ENCODE data around the gene UBXN11. TPM values are rescaled to one million over a fixed set of nuclear protein-coding genes. Genes with fewer than 3 reads are reported as not detected.

Gene UBXN11
- total and polyA plus RNA-seq, 2 of the 13 experiments (the other 11 are each of a cell fraction or from before 2014, with no cell fraction given) = 9.3 to 10.4 TPM

GRCh38 chr1:26275580-26276431 is 30.6 kb downstream of the UBXN11 start:
- peak overlapping the region; percentile 11 for H3K27ac ChIP-seq (ENCODE audit: extremely low read length, insufficient read depth, low read length)
- no peak overlapping the region for H3K9ac ChIP-seq (ENCODE audit: insufficient read depth, low read depth, low read length)
- ChIA-PET POLR2A (no interaction called here), CTCF (ENCODE audit: low intra/inter-chr PET ratio, low total read pairs) (interaction anchor here (1.3 to 2.4 kb wide), 5 partner anchors 46 to 141 kb away, joined by 3 to 18 read pairs (median 10); no protein-coding TSS in a partner anchor)
- in situ Hi-C loops (cut with HindIII; ENCODE audit: extremely low pct_ligation_motif_present, low pct_unique_long_range_greater_than_20kb) = no loop called here
- peak; percentile 86 for FAIRE-seq
- peak; percentile 29; the same call in 2 of the 3 replicates for ATAC-seq
- no peak overlapping the region for H2AFZ ChIP-seq (ENCODE audit: low read length)
- no peaks in the 10 kb centered on the region for H3K79me2 ChIP-seq (ENCODE audit: insufficient read depth, low read length)
- BruUV-seq (replicated peaks) = no TSS peak
- peak; percentile 59 for DNase-seq (ENCODE audit: low spot score)
- no peak overlapping the region for H3K4me3 ChIP-seq (replicated peaks in 1 of 3; ENCODE audit: insufficient read depth in 1 of 3, low read depth in 2 of 3, low read length in 3 of 3)
- peaks cover 22 to 60% of the 10 kb centered on the region in 2 experiments for H3K36me3 ChIP-seq (replicated peaks in 1 of 2; ENCODE audit: control insufficient read depth in 1 of 2, insufficient read depth in 2 of 2, low read length in 2 of 2)
- H4K20me1 ChIP-seq (ENCODE audit: insufficient read depth, low read length) = no peaks in the 10 kb centered on the region
- WGBS (ENCODE audit: low lambda C conversion rate) = 95% methylated on average over 3 of the region's 3 CpGs
- peaks cover 34% of the 10 kb centered on the region for H3K4me1 ChIP-seq (ENCODE audit: insufficient read depth, low read length)
- H3K9me3 ChIP-seq (ENCODE audit: low read length) = no peaks in the 10 kb centered on the region
- intact Hi-C loops (cut with micrococcal nuclease; ENCODE audit: unreplicated experiment) = loop anchor here (1.0 to 2.0 kb wide), 2 partner anchors 45 to 115 kb away; no protein-coding TSS in a partner anchor
- H3K27me3 ChIP-seq (ENCODE audit: control insufficient read depth in 1 of 2, insufficient read depth in 2 of 2, low read length in 2 of 2) = no peaks in the 10 kb centered on the region
- no peak overlapping the region for H3K4me2 ChIP-seq (ENCODE audit: low read depth, low read length)
- 0 out of 2 replicates have a peak, but pooled peaks have one; percentile 15 for TF ChIP-seq MXD4 (CRISPR knock-in tag; IDR thresholded peaks at IDR 0.05)
- 0 out of 2 replicates have a peak, but pooled peaks have one; percentile 29 for TF ChIP-seq ELF3 (CRISPR knock-in tag; IDR thresholded peaks at IDR 0.05)
- 0 out of 2 replicates have a peak, but pooled peaks have one; percentile 33 for TF ChIP-seq ZGPAT (CRISPR knock-in tag; IDR thresholded peaks at IDR 0.05)
- TF ChIP-seq FOXM1 (CRISPR knock-in tag; IDR thresholded peaks at IDR 0.05) = no peak
- 0 out of 4 replicates have a peak, but pooled peaks of 1 of the 2 experiments have one; percentile 22 for TF ChIP-seq KLF16 (CRISPR knock-in tag; IDR thresholded peaks at IDR 0.05)
- TF ChIP-seq ZNF441 (CRISPR knock-in tag; IDR thresholded peaks at IDR 0.05; ENCODE audit: borderline replicate concordance) = no peak
- peak; percentile 40 for TF ChIP-seq SAP130 (CRISPR knock-in tag; IDR thresholded peaks at IDR 0.05; ENCODE audit: low read depth)
- TF ChIP-seq ZFY (CRISPR knock-in tag; IDR thresholded peaks at IDR 0.05) = 0 out of 2 replicates have a peak, but pooled peaks have one; percentile 28
- 0 out of 2 replicates have a peak, but pooled peaks have one; percentile 22 for TF ChIP-seq PATZ1 (CRISPR knock-in tag; IDR thresholded peaks at IDR 0.05)
- TF ChIP-seq SOX5 (CRISPR knock-in tag; IDR thresholded peaks at IDR 0.05; ENCODE audit: borderline replicate concordance) = 0 out of 2 replicates have a peak, but pooled peaks have one; percentile 17
- peak; percentile 37; the same call in 1 of the 2 replicates for TF ChIP-seq USF2 (IDR thresholded peaks at IDR 0.05; ENCODE audit: low read depth, low read length)
- peak; percentile 73; the same call in 1 of the 2 replicates for TF ChIP-seq USF2 (CRISPR knock-in tag; IDR thresholded peaks at IDR 0.05; ENCODE audit: borderline replicate concordance)
- peak; percentile 35; the same call in 1 of the 2 replicates for TF ChIP-seq ZNF501 (CRISPR knock-in tag; IDR thresholded peaks at IDR 0.05)
- no peak for TF ChIP-seq KLF13 (CRISPR knock-in tag; IDR thresholded peaks at IDR 0.05)
- peak; percentile 76 for TF ChIP-seq SMC3 (IDR thresholded peaks at IDR 0.05; ENCODE audit: low read length)
- 0 out of 2 replicates have a peak, but pooled peaks have one; percentile 31 for TF ChIP-seq ZNF772 (CRISPR knock-in tag; IDR thresholded peaks at IDR 0.05)
- no peak for TF ChIP-seq ZNF660 (CRISPR knock-in tag; IDR thresholded peaks at IDR 0.05; ENCODE audit: borderline replicate concordance, low read depth)
- no peak for TF ChIP-seq HNRNPH1 (optimal IDR thresholded peaks at IDR 0.05; ENCODE audit: low read depth, low read length)
